Fibroblast of the aortic adventitia (primary cell): ENCODE data around the gene BICC1. TPM values are rescaled to one million over a fixed set of nuclear protein-coding genes. Genes with fewer than 3 reads are reported as not detected.
A peak's percentile ranks its signal among the peaks of the same experiment; 100 is the strongest.

Experiments used
- DNase-seq: peaks from one replicate; pipeline ENCODE4 v3.0.0-alpha.2; 2010; ENCODE audit warnings: low read depth
- H3K4me3 ChIP-seq: 2 replicates; pipeline ENCODE4 v1.5.1; 2011; ENCODE audit warnings: low read depth, mild to moderate bottlenecking, control low read depth, low read length, moderate library complexity
- total RNA-seq: library from RNA; depleted of rRNA; stranded (reverse); fragments of >200 nt; gene quantifications from 2 replicates; pipeline ENCODE4 v1.2.3, GENCODE V29; 2012; ENCODE audit warnings: low replicate concordance
- TF ChIP-seq, protein P1 (sequence below): IDR thresholded peaks from 2 replicates; pipeline ENCODE4 v1.5.1; 2011; ENCODE audit warnings: mild to moderate bottlenecking, low read length, control low read depth, inconsistent platforms; ENCODE audit not compliant: insufficient read depth

BICC1 gene
- total RNA-seq, 1 donor = 177 TPM

DNA sequence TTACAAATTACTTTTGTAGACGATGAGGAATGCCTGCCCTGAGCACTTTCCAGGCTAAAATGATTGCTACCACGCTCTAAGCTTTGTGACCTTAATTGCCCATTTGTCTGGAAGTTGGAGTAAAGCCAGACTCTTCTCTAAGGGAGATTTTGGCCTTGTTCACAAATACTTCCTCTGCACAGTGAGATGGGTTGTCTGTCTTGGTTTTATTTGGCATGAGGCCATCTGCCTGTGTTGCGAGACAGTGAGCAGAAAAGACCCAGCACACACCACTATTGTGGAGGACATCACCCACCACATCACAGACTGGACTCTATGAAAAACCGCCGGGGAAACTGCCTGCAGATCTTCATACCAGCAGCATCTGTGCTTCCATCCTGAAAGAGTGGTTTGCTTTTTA lies 138.4 kb downstream of the BICC1 start:
- TF ChIP-seq, protein P1, sequence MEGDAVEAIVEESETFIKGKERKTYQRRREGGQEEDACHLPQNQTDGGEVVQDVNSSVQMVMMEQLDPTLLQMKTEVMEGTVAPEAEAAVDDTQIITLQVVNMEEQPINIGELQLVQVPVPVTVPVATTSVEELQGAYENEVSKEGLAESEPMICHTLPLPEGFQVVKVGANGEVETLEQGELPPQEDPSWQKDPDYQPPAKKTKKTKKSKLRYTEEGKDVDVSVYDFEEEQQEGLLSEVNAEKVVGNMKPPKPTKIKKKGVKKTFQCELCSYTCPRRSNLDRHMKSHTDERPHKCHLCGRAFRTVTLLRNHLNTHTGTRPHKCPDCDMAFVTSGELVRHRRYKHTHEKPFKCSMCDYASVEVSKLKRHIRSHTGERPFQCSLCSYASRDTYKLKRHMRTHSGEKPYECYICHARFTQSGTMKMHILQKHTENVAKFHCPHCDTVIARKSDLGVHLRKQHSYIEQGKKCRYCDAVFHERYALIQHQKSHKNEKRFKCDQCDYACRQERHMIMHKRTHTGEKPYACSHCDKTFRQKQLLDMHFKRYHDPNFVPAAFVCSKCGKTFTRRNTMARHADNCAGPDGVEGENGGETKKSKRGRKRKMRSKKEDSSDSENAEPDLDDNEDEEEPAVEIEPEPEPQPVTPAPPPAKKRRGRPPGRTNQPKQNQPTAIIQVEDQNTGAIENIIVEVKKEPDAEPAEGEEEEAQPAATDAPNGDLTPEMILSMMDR = no peak
- DNase-seq = peak; percentile 79
- H3K4me3 ChIP-seq = peak overlapping the region; percentile 2

DNA sequence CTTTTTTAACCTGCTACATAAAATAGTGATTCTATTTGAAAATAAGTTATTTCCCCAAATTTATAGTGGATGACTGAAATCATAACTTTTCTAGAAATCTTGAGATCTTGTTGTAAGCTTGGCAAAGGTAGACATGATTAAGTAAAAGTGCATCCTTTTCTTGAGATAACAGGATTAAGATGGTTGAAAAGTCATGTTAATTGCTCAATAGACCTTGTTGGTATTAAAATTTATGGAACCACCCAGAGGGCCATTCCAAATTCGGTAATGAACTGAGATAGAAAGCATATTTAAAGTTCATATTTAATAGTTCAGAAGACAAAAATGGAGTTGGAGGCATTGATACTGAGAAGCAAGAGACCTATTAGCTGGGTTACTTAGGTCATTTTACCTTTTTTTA lies 139.1 kb downstream of the BICC1 start:
- TF ChIP-seq, protein P1 = no peak
- no peak overlapping the region for H3K4me3 ChIP-seq
- peak; percentile 52 for DNase-seq

DNA sequence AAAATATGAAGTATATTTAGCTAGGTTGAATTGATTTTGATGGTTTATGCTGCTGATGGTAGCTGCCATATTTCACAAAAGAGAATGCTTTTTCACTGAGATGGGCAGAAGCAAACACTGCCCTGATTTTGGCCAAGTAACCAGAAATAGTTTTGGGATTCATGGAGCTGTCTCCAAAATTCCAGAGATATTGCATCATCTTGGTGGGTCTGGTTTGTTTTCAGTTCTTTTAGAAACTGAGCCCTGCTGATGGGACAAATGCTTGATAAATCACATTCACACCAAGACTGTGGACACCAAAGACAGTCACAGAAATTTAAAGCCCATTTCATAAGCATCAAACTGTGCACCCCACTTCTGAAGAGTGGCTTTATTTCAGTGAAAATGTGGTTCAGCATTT lies 140.5 kb downstream of the BICC1 start:
- peak; percentile 85 for DNase-seq
- TF ChIP-seq, protein P1 = no peak
- H3K4me3 ChIP-seq = no peak overlapping the region

DNA sequence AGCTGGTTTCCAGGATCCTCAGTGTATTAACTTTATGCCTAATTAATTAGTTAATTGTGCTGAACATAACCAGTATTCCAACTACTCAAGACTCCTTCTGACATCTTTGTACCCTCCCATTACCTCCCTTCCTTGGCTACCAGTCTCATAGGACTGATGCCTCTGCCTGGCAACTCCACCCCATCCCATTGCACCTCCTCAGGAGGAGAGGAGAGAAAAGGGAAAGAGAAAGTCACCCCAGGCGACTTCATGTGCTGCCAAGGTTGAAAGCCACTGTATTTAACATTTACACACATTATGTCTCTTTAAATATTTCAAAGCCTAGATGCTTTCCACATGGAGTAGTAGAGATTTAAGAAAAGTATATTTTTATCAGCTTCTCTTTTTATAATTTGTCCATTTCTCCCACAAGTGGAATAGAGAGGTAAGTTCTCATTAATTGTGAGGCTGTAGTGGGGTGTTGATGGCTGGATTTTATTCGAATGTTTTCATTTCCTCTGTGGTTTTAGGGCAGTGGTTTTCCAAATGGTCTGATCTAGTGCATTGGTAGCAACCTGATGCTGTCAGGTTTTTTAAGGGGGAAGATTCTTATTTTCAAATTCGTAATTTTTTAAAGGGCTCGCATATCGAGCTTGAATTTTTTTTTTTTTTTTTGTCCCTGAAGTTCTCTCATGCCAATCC lies 148.0 kb downstream of the BICC1 start:
- no peak overlapping the region for H3K4me3 ChIP-seq
- TF ChIP-seq, protein P1 = no peak
- DNase-seq = peak; percentile 41

DNA sequence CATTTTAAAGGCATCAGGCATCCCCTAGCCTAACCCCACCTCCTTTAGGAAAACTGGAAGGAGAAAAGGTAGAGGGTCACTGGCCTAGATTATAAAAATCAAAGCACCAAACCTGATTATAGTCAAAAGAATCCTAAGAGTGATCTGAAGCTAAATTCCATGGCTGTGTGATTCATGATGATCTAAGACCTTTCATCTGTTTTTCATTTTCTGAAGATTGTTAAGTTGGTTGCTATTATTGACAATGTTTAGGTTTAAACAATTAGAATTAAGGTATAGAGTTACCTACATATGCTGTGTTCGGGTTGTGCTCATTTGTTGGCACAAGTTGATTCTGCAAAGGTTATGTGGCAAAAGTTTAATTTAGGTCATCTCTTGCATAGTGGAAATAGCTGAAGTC lies 148.7 kb downstream of the BICC1 start:
- DNase-seq = peak; percentile 67
- TF ChIP-seq, protein P1 = no peak
- H3K4me3 ChIP-seq = no peak overlapping the region

DNA sequence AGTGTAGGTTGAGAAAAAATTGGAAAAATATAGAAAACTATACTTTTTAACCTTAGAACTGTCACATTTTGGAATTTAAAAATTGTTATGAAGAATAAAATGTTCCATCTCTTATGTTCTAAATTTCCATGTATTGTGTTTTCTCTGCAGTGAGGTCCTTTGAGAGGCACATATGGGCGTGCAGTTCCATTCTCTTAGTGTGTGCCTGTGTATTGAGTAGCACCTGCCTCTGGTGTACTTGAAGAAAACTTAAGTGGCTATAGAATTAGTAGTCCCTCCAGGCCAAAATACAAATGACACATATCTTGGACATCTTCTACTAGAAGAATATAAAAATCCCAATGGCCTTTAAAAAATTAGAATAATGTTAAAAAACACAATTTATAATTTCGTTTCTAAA lies 149.2 kb downstream of the BICC1 start:
- H3K4me3 ChIP-seq = no peak overlapping the region
- DNase-seq = no peak
- TF ChIP-seq, protein P1 = no peak

DNA sequence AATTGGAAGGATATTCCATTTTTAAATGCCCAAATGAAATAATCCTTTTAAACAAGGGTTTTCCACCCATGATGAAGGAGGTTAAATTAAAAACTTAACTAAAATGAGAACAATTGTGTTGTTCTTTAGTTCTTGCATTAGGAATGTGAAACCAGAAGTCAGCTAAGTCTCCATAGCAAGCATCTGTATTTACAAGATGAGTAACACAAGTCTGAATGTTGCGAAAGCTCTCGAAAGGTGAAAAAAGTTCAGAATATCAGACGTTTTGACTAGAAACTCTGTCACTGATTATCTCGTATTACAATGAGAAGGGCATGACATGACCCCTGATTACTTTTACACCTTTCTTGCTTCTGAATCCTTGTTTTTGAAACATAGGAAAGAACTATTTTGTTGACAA lies 149.6 kb downstream of the BICC1 start:
- TF ChIP-seq, protein P1 = no peak
- H3K4me3 ChIP-seq = no peak overlapping the region
- DNase-seq = peak; percentile 90
